HG02610 (cell line): ENCODE results near the gene SLC30A1.
"Not testable (repeated sequence)": the region's sequence is repeated elsewhere in the genome, so short reads cannot be mapped to it uniquely, and the experiment has no call there.

Experiments used
- ATAC-seq: cut with Tn5 transposase; IDR thresholded peaks from one replicate; pipeline ENCODE4 v1.9.1; 2021; ENCODE audit warnings: mild to moderate bottlenecking, moderate library complexity; ENCODE audit not compliant: unreplicated experiment

Gene SLC30A1, protein sequence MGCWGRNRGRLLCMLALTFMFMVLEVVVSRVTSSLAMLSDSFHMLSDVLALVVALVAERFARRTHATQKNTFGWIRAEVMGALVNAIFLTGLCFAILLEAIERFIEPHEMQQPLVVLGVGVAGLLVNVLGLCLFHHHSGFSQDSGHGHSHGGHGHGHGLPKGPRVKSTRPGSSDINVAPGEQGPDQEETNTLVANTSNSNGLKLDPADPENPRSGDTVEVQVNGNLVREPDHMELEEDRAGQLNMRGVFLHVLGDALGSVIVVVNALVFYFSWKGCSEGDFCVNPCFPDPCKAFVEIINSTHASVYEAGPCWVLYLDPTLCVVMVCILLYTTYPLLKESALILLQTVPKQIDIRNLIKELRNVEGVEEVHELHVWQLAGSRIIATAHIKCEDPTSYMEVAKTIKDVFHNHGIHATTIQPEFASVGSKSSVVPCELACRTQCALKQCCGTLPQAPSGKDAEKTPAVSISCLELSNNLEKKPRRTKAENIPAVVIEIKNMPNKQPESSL

DNA sequence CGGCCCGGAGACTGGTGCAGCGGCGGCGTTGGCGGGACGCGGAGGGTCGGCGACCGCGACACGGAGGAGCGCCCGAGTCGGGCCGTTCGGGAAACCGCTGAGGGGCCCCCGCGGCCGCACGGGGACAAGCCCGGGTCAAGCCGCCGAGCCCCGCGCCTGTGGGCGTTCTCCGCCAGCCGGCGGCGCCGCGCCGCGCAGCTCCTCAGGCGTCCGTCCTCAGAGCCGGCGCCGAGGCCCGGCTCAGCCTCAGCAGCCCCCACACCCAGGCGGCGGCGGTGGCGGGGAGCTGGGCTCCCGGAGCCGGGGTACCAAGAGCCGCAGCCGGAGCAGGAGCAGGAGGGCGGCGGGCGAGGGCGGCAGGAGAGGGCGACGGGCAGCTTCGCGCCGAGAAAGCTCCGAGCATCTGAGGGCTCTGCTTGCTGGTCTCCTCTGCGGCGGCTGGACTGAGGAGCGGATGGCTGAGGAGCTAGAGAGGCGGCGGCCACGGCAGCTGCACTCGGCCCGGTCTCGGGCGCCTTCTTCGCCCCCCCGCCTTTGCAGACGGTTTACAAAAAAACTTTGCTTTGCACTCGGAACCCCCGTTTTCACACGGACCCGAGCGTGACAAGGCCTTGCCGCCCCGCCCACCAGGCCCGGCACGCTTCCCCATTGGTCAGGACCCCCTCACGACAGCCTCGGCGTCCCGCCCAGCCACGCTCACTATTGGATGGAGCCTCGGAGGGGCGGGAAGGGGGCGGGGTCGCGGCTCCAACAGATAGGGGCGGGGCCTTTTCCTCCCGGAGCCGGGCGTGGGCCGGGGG is at the start of gene SLC30A1:
Gene SLC30A1, minus strand, starts transcription at position 522 of the 800 bp plus-strand sequence. CDS start 549 bp downstream, outside the sequence.
- ATAC-seq: peak; percentile 89

DNA sequence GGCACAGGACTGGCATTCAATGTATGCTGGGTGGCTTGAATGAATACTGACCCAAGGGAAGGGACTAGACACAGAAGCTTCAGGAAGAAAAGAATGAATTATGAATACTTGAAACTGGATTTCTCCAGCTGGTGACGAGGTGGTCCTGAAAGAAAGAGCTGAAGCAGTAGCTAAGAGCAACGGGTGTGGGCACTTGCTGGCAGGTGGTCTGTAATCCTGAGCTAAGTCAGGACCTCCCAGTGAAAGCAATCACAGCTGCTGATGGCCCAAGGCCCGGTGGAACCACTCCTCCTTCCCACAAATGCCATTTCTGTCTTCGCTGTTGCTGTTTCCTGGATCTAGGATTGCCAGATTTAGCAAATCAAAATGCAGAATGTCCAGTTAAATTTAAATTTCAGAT is 49.5 kb upstream of the SLC30A1 start:
- no peak for ATAC-seq

DNA sequence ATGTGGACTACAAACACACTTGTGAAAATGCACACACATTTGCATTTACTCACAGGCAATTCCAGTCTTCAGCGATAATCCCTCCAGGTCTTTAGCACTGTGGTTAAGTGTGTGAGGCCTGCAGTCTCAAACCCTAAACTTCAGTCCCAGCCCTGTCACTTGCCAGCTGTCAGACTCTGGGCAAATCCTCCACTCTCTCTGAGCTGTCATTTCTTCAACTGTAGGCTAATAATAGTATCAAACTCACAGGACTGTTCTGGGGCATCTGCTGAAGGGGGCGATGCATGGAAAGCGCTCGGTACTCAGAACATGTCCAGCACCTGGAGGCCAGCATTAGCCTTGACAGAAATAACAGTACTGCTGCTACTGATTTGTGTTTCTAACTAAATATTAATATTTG is 48.3 kb upstream of the SLC30A1 start:
- no peak for ATAC-seq

DNA sequence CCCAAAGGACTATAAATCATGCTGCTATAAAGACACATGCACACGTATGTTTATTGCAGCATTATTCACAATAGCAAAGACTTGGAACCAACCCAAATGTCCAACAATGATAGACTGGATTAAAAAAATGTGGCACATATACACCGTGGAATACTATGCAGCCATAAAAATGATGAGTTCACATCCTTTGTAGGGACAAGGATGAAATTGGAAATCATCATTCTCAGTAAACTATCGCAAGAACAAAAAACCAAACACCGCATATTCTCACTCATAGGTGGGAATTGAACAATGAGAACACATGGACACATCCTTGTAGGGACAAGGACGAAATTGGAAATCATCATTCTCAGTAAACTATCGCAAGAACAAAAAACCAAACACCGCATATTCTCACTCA is 46.9 kb upstream of the SLC30A1 start:
- not testable (repeated sequence) for ATAC-seq

DNA sequence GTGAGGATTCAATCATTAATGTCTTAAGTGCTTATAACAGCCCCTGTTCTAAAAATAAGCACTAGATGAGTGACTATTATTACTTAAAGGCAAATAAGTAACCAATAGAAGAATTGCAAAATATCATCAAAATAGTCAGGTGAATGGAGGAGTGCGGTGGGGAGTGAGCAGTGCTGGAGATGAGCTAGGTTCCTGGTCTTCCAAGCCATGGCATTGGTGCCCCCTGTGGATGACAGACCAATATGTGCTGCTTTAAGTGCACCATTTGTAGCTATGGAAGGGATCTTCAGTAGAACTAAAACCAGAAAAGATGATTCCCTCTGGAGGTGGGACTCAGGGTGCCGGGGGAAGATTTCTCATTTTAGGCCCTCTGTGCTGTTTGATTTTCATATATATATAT is 46.1 kb upstream of the SLC30A1 start:
- ATAC-seq: no peak

DNA sequence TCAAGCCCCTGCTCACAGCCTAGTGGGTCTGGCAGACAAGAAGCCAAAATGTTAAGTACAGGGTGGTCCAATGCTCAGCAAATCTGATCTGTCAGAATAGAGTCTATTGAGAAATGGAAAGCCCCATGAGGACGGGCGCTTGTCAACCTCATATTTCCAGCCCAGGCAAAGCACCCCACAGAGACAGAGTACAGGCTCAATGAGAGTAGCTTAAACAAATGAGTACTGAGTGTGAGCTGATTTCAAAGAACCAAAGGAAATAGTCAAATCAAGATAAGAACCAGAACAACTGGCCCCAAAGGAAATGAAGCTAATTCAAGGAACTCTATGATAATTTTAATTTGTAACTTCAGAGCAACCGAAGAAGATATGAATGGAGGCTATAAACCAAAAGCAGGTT is 44.6 kb upstream of the SLC30A1 start:
- ATAC-seq: no peak

DNA sequence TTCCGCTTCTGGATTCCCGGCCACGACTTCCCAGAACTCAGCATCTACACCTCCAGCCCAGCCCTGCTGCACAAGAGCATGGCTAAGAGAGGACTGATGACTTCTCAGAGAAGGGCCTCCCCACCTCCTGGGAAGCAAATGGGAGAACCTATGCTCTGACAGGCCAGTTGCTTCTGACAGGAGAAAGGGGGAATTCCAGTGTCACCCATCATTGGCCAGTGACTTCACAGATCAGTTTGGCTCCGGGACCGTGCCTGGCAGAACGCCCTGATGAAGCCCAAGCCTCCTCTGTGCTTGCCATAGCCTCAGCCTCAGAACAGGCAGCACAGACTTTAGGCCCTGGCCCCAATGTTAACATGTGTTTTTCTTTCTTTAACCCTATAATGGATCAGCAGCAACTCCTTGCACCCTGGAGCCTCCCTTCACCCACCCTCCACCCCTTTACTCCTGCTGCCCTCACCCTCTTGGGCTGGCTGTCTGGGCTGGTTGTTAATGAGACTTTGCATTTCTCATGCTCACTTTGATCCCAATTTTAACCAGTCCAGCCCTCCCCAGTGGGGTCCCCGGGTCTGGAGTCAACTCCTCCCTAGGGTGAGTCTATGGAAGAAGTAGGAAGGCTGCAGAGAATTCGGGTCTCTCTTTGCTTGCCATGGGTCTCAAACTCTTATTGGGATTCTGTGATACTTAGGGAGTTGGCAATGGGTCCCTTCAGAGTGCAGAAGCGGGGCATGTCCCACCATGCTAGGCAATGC is 42.7 kb upstream of the SLC30A1 start:
- no peak for ATAC-seq

DNA sequence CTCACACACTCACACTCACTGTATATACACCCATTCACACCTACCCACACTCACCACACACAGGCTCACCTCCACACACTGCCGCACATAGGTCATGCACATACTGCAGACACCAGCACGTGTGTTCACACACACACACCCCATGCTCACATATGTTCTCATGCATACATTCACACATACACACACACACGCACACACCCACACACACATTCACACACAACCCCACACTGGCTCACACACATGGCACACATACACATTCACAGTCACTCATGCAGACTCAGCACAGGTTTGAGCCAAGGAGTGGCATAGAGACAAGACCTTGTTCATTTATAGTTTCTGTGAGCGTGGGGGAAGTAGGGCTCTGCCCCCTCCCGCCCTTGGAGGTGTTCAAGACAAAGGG is 41.1 kb upstream of the SLC30A1 start:
- ATAC-seq: no peak

DNA sequence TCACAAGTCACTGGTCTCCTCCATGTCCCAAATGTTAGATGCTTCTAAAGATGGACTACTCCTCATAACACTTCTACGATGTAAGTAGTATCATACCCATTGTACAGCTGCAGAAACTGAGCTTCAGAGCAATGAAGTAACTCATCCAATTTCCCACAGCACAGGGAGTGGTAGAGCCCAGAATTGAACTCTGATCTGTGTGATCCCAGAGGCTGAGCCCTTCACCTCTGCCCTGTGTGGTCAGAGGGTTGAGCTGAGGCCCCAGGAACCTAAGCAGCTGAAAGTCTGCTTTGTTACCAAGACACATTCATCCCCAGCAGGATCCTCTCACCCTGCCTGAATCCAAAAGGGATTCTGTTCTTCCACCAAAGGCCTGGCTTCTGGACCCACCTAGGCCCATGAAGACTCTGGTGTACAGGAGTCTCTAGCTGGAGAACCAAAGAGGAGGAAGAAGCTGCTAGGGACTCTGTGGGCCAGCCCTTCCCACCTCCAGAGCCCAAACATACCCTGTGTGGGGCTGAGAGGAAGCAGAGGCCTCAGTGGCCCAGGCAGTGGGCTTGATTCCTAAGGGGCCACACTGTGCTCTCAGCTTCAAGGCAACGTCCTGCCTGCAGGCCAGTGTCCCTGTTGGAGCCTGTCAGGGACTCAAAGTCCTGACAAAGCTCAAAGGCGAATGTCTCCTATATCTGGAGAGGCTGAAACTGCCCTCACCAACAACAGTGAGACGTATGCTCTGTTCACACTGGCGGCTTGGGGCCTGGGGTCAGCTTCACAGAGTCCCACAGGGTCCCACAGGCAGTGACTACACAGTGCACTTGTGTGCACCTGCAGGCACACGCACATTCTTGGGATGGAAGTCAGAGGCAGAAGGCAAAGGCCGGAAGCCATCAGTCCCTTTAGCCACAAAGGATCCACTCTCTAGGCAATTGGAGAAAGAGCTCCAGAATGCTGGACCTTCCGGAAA is 40.4 kb upstream of the SLC30A1 start:
- ATAC-seq: no peak

DNA sequence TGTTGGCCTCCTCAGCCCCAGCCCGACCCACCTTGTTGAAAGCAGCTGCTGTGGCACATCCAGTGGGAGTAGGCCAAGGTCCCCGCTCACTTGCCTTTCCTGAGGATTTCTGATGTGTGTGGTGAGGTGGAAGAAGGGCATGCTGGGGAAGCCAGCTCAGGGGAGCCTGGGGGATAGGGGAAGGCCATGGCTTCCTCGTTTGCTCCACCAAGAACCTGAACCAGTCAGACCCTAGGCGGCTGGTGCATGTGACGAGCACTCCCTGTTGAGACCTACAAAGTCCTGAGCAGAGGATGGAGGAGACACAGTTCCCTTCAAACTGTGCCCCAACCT is 38.0 kb upstream of the SLC30A1 start:
- ATAC-seq: no peak

DNA sequence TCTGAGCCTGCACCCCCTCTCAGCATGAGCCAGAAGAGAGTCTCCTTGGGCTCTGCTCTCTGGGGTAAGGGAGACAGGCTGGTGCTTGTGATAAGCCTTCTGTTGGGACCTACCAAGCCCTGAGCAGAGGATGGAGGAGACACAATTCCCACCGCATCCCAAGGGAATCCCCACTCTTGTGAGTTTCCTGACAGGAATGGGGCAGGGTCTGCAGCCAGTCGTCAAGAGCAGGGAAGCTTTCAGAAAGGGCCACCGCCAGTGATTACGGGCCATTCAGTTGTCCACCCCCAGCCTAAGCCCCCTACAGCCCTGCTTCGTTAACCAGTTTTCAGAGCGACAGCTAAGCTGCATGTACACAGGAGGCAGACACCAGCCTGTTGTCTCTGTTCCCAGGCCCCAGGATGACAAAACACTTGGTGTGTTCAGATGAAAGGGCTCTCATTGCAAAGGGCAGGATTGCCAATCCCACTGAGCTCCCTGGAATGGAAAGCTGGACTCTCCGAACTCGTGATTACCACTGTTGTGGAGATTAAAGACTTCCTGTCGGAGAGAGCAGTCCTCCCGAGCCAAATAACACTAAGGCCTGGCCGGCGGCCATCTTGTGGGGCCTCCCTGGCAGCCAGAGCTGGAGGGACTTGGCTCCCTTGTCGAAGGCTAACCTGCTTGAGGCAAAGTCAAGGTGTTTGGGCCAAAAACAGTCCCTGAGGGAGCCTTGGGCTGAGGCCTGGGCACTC is 37.4 kb upstream of the SLC30A1 start:
- no peak for ATAC-seq

DNA sequence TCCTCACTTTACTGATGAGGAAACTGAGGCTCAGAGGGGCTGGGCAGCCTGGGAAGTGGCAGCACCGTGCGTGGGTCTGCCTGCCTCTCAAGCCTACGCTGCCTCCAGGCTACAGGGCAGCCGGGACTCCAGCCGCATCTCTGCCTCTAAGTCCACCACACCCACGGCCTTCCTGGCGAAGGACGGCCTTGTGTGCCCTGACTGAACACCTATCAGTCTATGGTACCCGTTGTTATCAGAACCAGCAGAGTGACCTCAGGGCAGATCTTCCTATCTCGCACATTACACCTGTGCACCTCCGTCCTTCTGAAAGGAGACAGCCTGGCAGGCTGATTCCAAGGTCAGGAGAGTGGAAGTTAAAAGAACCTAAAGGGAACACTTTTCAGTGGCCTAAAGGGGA is 35.7 kb upstream of the SLC30A1 start:
- ATAC-seq: no peak

DNA sequence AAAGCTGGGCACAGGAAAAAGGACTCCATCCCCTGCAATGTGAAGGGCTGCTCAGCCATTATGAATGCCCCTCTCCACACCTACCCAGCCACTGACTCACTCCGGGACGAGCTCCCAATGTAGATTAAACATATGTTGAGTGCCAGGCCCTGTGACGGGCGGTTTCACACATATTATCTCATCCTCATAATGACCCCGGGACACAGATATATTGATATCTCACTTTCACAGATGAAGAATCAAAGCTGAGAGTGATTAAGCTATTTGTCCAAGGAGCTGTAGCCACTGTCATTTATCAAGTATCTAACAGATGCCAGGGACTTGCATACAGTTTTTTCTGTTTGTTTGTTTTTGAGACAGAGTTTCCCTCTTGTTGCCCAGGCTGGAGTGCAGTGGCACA is 35.0 kb upstream of the SLC30A1 start:
- ATAC-seq: no peak

DNA sequence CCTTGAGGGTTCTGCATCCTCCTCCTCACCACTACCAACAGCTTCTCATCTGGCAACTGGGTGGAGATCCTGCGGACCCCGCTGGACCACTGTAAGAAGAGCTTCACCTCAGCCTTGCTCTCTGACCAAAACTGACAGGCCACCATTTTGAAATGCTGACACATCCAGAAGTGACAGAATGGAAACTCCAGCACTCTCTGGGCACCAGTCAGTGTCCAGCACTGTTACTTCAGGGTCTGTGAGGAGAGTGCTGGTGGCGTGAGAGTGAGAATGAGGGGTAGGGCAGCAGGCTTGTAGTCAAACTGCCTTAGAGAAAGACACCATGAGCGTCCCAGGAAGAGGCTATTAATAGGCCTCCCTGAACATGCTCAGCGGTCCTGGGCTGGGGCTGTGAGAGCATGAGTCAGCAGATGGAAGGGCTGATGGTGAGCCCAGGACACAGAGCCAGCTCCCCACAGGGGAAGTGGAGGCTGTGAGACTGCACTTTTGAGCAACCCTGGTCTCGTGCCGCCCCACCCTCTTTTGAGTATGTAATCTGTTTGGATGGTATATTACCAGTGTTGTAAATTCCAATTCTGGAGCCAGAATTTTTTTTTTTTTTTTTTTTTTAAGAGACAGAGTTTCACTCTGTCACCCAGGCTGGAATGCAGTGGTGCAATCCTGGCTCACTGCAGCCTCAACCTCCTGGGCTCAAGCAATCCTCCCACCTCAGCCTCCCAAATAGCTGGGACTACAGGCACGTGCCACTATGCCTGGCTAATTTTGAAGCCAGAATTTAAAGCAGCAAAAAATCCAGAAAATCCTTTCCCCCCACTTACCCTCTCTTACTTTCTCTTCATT is 34.4 kb upstream of the SLC30A1 start:
- peak; percentile 67 for ATAC-seq

DNA sequence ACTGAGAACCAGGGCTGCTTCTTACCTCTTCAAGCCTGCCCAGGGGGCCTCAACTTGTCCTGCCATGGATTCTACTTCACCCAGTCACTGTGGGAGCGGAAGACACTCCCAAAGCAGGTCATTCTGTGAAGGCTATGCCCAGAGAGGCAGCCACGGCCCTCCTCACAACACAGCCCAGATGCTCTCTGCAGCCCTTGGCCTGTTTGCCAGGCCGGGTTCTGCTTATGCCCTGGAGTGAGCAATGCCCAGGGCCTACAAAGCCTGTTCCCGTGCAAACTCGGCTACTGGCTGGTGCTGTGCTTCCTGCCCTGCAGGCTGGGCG is 33.8 kb upstream of the SLC30A1 start:
- peak; percentile 9 for ATAC-seq

DNA sequence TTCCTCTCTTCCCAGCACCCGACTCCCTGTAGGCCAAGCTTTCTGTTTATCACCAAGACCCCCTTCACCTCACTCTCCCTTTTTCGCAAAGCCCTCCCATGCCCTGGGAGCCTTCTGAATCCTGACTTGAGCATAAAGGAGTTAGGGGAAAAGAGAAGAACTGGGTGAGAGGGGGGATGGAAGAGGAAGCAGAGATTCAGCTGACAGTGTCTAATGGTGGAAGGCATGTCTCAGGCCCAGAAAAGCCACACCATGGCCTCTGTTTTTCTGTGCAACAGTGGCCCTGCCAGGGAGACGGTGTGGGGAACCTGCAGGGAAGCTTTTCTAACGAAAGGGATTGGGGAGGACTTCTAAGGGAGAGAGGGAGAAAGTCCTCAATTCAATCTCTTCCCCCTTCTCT is 32.9 kb upstream of the SLC30A1 start:
- ATAC-seq: no peak

DNA sequence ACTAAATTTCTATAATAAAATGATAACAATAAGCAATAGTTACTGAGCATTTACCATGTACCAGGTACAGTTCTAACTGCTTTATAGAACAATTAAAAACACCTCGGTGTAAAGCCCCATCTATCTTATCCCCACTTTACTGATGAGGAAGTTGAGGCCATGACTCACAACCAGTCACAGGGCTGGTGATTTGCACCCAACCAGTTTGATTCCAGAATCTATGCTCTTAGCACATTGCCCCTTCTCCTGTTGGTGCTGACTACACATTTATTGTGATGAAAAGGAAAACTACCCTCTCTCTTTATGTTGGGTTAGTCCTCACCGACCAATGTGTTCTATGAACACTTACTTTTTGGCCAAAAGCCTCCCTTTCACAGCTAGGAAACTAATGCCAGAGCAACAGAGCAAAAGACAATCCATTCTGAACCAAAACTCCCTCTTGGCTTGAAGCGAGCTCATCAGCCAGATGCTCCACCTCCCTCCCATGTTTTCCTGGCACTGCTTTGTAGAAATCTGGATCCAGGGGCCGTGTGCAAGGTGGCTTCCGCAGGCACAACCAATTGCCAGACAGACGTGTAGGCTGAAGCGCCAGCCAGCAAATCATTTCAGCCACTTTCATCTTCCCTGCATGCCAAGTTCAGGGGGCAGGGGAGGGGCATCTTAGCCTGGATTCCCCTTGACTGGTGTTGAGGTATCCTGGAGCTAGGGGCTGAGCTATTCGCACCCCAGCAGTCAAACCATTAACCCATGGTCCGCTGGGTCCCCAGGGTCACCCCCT is 32.0 kb upstream of the SLC30A1 start:
- ATAC-seq: no peak
